ENCODE measurements around the gene POP5.

Gene POP5

GRCh38 chr12:120586860-120587259 is 5.7 kb upstream of the POP5 start:
- Histone ChIP-seq H3K4me3 (ENCODE audit: low read depth in 1 of 2, low read length in 2 of 2) (no peak overlapping the region), H3K27me3 (ENCODE audit: low read depth, low read length) (no peaks in the 10 kb centered on the region), H3K36me3 (ENCODE audit: control insufficient read depth in 1 of 2, insufficient read depth in 2 of 2, low read length in 2 of 2) (no peaks in the 10 kb centered on the region), H3K9me3 (ENCODE audit: control insufficient read depth in 1 of 2, low read length in 2 of 2) (no peaks in the 10 kb centered on the region), H3K4me1 (ENCODE audit: control insufficient read depth in 1 of 2, insufficient read depth in 2 of 2, low read length in 2 of 2) (peaks cover 3 to 29% of the 10 kb centered on the region in 2 donors), H3K27ac (ENCODE audit: low read length) (no peak overlapping the region)

GRCh38 chr12:120586206-120586605 is 5.0 kb upstream of the POP5 start:
- no peak overlapping the region for H3K4me3 ChIP-seq (ENCODE audit: low read depth in 1 of 2, low read length in 2 of 2)
- H3K27me3 ChIP-seq (ENCODE audit: low read depth, low read length), result no peaks in the 10 kb centered on the region
- H3K4me1 ChIP-seq (ENCODE audit: control insufficient read depth in 1 of 2, insufficient read depth in 2 of 2, low read length in 2 of 2), result peaks cover 7 to 32% of the 10 kb centered on the region in 2 donors
- H3K9me3 ChIP-seq (ENCODE audit: control insufficient read depth in 1 of 2, low read length in 2 of 2), result no peaks in the 10 kb centered on the region
- H3K27ac ChIP-seq (ENCODE audit: low read length), result no peak overlapping the region
- H3K36me3 ChIP-seq (ENCODE audit: control insufficient read depth in 1 of 2, insufficient read depth in 2 of 2, low read length in 2 of 2), result no peaks in the 10 kb centered on the region

- peak overlapping the region; percentile 8 to 60 for H3K4me3 ChIP-seq (ENCODE audit: low read depth in 1 of 2, low read length in 2 of 2)
- peaks cover 2 to 3% of the 10 kb centered on the region in 2 donors for H3K36me3 ChIP-seq (ENCODE audit: control insufficient read depth in 1 of 2, insufficient read depth in 2 of 2, low read length in 2 of 2)
- peaks cover 12 to 41% of the 10 kb centered on the region in 2 donors for H3K4me1 ChIP-seq (ENCODE audit: control insufficient read depth in 1 of 2, insufficient read depth in 2 of 2, low read length in 2 of 2)
- H3K27me3 ChIP-seq (ENCODE audit: low read depth, low read length), result no peaks in the 10 kb centered on the region
- no peaks in the 10 kb centered on the region for H3K9me3 ChIP-seq (ENCODE audit: control insufficient read depth in 1 of 2, low read length in 2 of 2)
- H3K27ac ChIP-seq (ENCODE audit: low read length), result no peak overlapping the region
Observed at GRCh38 chr12:120584343-120585149, 3.3 kb upstream of the POP5 start.

DNA sequence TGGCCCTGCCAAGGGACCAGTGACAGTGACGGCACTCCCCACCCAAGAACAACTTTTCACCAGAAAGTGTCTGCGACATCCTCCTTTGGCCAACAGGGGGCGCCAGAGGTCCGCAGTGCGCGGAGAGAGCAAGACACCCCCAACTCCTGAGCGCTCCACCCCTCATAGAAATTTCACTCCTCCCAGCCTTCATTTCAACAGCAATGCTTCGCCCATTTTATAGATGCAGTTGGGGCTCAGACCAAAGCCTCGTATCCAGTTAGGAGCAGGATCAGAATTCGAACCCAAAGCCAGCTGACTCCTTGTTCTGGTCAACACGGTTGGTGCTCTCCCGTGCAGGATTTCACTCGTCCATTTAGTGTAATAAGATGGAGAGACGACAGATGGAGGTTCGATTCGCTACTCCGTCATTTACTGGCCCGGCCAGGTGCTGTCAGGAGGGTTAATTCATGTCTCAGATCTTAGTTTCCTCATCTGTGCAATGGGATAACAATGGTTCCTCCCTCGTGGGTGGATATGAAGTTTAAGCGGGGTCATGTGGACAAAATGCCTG is 2.4 kb upstream of the POP5 start:
- peak overlapping the region in 1 of 2 donors; percentile 44 for H3K4me3 ChIP-seq (ENCODE audit: low read depth in 1 of 2, low read length in 2 of 2)
- H3K27ac ChIP-seq (ENCODE audit: low read length), result no peak overlapping the region
- no peaks in the 10 kb centered on the region for H3K27me3 ChIP-seq (ENCODE audit: low read depth, low read length)
- peaks cover 12 to 31% of the 10 kb centered on the region in 2 donors for H3K4me1 ChIP-seq (ENCODE audit: control insufficient read depth in 1 of 2, insufficient read depth in 2 of 2, low read length in 2 of 2)
- H3K36me3 ChIP-seq (ENCODE audit: control insufficient read depth in 1 of 2, insufficient read depth in 2 of 2, low read length in 2 of 2), result peaks cover 11 to 13% of the 10 kb centered on the region in 2 donors
- H3K9me3 ChIP-seq (ENCODE audit: control insufficient read depth in 1 of 2, low read length in 2 of 2), result no peaks in the 10 kb centered on the region

DNA sequence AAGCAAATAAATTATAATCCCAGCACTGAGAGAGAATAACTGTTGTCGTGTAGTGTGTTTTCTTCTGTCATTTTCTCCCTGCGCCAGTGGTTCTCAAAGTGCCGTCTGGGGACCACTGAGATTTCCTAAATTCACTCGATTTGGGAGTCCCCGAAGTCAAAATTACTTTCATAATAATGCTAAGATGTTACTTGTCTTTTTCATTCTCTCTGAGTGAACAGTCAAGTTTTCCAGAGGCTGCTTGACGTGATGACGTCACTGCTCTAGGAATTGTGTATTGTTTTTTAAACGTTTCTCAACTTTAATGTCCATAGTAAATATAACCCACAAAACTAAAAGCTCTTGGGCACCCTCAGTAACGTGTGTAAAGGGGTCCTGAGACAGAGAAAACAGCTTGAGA is 796 bp upstream of the POP5 start:
- Histone ChIP-seq H3K4me3 (ENCODE audit: low read depth in 1 of 2, low read length in 2 of 2) (peak overlapping the region; percentile 94 to 99), H3K27me3 (ENCODE audit: low read depth, low read length) (no peaks in the 10 kb centered on the region), H3K36me3 (ENCODE audit: control insufficient read depth in 1 of 2, insufficient read depth in 2 of 2, low read length in 2 of 2) (peaks cover 20 to 29% of the 10 kb centered on the region in 2 donors), H3K9me3 (ENCODE audit: control insufficient read depth in 1 of 2, low read length in 2 of 2) (no peaks in the 10 kb centered on the region), H3K27ac (ENCODE audit: low read length) (no peak overlapping the region), H3K4me1 (ENCODE audit: control insufficient read depth in 1 of 2, insufficient read depth in 2 of 2, low read length in 2 of 2) (peaks cover 12 to 31% of the 10 kb centered on the region in 2 donors)

DNA sequence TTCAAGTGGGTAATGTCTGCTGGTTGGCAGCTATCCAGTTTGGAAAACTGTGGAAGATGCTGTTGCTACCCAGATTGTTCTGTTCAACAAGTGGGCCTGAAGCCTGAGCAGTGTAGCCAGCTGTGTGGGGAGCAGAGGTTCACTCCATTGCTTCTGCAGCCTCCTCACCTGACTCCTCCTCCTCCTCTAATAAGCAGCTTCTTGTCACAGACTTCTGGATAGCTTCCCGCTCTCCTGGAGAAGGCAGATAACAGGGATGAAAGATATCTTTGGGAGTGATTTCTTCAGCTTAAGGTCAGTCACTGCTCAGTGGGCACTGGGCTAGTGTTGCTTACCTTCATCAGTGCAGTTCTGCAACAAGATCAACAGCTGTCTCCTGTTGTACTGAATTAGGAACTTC is 2.0 kb downstream of the POP5 start:
- H3K9me3 ChIP-seq (ENCODE audit: control insufficient read depth in 1 of 2, low read length in 2 of 2), result no peaks in the 10 kb centered on the region
- peaks cover 42 to 56% of the 10 kb centered on the region in 2 donors for H3K36me3 ChIP-seq (ENCODE audit: control insufficient read depth in 1 of 2, insufficient read depth in 2 of 2, low read length in 2 of 2)
- no peaks in the 10 kb centered on the region for H3K27me3 ChIP-seq (ENCODE audit: low read depth, low read length)
- H3K4me1 ChIP-seq (ENCODE audit: control insufficient read depth in 1 of 2, insufficient read depth in 2 of 2, low read length in 2 of 2), result peaks cover 12 to 27% of the 10 kb centered on the region in 2 donors
- no peak overlapping the region for H3K27ac ChIP-seq (ENCODE audit: low read length)
- H3K4me3 ChIP-seq (ENCODE audit: low read depth in 1 of 2, low read length in 2 of 2), result no peak overlapping the region

DNA sequence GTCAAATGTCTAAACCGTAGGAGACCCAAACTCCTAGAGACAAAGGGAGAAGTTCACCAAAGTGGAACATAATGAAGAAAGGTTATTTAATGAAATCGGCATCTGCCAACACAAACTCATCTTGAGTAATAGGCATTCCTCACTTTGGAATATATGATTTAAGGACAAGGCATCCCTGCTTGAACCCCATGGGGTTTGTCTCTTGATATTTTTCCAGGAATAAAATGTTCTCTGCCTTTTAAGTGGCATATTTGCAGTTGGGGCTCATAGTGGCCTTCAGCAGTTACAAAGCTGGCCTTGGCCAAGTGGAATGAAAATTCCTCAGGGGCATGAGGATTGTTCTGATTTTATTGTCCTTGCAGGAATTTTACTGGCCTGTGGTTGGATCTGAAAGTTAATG is 7.1 kb downstream of the POP5 start:
- Histone ChIP-seq H3K9me3 (ENCODE audit: control insufficient read depth in 1 of 2, low read length in 2 of 2) (no peaks in the 10 kb centered on the region), H3K27ac (ENCODE audit: low read length) (no peak overlapping the region), H3K27me3 (ENCODE audit: low read depth, low read length) (no peaks in the 10 kb centered on the region), H3K36me3 (ENCODE audit: control insufficient read depth in 1 of 2, insufficient read depth in 2 of 2, low read length in 2 of 2) (peaks cover 70 to 95% of the 10 kb centered on the region in 2 donors), H3K4me1 (ENCODE audit: control insufficient read depth in 1 of 2, insufficient read depth in 2 of 2, low read length in 2 of 2) (no peaks in the 10 kb centered on the region), H3K4me3 (ENCODE audit: low read depth in 1 of 2, low read length in 2 of 2) (no peak overlapping the region)

GRCh38 chr12:120573560-120573959 is 7.6 kb downstream of the POP5 start:
- Histone ChIP-seq H3K27me3 (ENCODE audit: low read depth, low read length) (no peaks in the 10 kb centered on the region), H3K27ac (ENCODE audit: low read length) (no peak overlapping the region), H3K36me3 (ENCODE audit: control insufficient read depth in 1 of 2, insufficient read depth in 2 of 2, low read length in 2 of 2) (peaks cover 66 to 95% of the 10 kb centered on the region in 2 donors), H3K9me3 (ENCODE audit: control insufficient read depth in 1 of 2, low read length in 2 of 2) (no peaks in the 10 kb centered on the region), H3K4me3 (ENCODE audit: low read depth in 1 of 2, low read length in 2 of 2) (no peak overlapping the region), H3K4me1 (ENCODE audit: control insufficient read depth in 1 of 2, insufficient read depth in 2 of 2, low read length in 2 of 2) (no peaks in the 10 kb centered on the region)

GRCh38 chr12:120571299-120571698 is 9.9 kb downstream of the POP5 start:
- H3K4me3 ChIP-seq (ENCODE audit: low read depth in 1 of 2, low read length in 2 of 2), result no peak overlapping the region
- no peaks in the 10 kb centered on the region for H3K9me3 ChIP-seq (ENCODE audit: control insufficient read depth in 1 of 2, low read length in 2 of 2)
- H3K4me1 ChIP-seq (ENCODE audit: control insufficient read depth in 1 of 2, insufficient read depth in 2 of 2, low read length in 2 of 2), result no peaks in the 10 kb centered on the region
- no peaks in the 10 kb centered on the region for H3K27me3 ChIP-seq (ENCODE audit: low read depth, low read length)
- peaks cover 56 to 92% of the 10 kb centered on the region in 2 donors for H3K36me3 ChIP-seq (ENCODE audit: control insufficient read depth in 1 of 2, insufficient read depth in 2 of 2, low read length in 2 of 2)
- H3K27ac ChIP-seq (ENCODE audit: low read length), result no peak overlapping the region

DNA sequence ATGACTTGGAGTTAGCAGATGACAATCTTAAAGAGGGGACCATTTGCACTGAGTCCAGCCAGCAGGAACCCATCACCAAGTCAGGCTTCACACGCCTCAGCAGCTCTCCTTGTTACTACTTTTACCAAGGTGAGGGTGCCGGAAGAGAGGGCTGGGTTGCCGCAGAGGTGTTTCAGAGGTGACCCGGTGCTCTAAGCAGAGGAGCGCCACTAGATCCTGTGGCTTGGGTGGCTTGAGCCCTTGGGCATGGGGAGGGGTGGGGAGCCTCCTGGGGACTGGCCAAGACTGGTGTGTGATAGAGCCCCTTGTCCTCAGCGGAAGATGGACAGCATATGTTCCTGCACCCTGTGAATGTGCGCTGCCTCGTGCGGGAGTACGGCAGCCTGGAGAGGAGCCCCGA is 17.7 kb downstream of the POP5 start:
- Histone ChIP-seq H3K4me1 (ENCODE audit: control insufficient read depth in 1 of 2, insufficient read depth in 2 of 2, low read length in 2 of 2) (peaks cover 0 to 15% of the 10 kb centered on the region in 2 donors), H3K4me3 (ENCODE audit: low read depth in 1 of 2, low read length in 2 of 2) (no peak overlapping the region), H3K36me3 (ENCODE audit: control insufficient read depth in 1 of 2, insufficient read depth in 2 of 2, low read length in 2 of 2) (peaks cover 61 to 77% of the 10 kb centered on the region in 2 donors), H3K27ac (ENCODE audit: low read length) (no peak overlapping the region), H3K9me3 (ENCODE audit: control insufficient read depth in 1 of 2, low read length in 2 of 2) (no peaks in the 10 kb centered on the region), H3K27me3 (ENCODE audit: low read depth, low read length) (no peaks in the 10 kb centered on the region)

GRCh38 chr12:120562906-120563305 is 18.3 kb downstream of the POP5 start:
- no peaks in the 10 kb centered on the region for H3K9me3 ChIP-seq (ENCODE audit: control insufficient read depth in 1 of 2, low read length in 2 of 2)
- peaks cover 64 to 76% of the 10 kb centered on the region in 2 donors for H3K36me3 ChIP-seq (ENCODE audit: control insufficient read depth in 1 of 2, insufficient read depth in 2 of 2, low read length in 2 of 2)
- H3K4me1 ChIP-seq (ENCODE audit: control insufficient read depth in 1 of 2, insufficient read depth in 2 of 2, low read length in 2 of 2), result peaks cover 0 to 15% of the 10 kb centered on the region in 2 donors
- H3K27me3 ChIP-seq (ENCODE audit: low read depth, low read length), result no peaks in the 10 kb centered on the region
- no peak overlapping the region for H3K27ac ChIP-seq (ENCODE audit: low read length)
- no peak overlapping the region for H3K4me3 ChIP-seq (ENCODE audit: low read depth in 1 of 2, low read length in 2 of 2)

Measured in muscle layer of duodenum (tissue), 2 donors.